CD4-positive, alpha-beta memory T cell (primary cell): ENCODE data around the gene LCA5L. TPM values are rescaled to one million over a fixed set of nuclear protein-coding genes. Genes with fewer than 3 reads are reported as not detected.

Experiments used
- CTCF ChIA-PET: fragments of 350-600 bp; sonication (Branson Sonifier 250); formaldehyde crosslinking; loops from one replicate; lab custom pipeline; 2021; ENCODE audit warnings: inconsistent platforms; ENCODE audit not compliant: partially characterized antibody; lab: Charles Lee
- POLR2A ChIA-PET: fragments of 350-600 bp; sonication (Branson Sonifier 250); formaldehyde crosslinking; loops from one replicate; lab custom pipeline; 2021; ENCODE audit not compliant: partially characterized antibody; lab: Charles Lee
- DNase-seq, 5 donors: peaks; one replicate each; pipeline versions ENCODE4 v3.0.0 to v3.0.0-alpha.2; 2020 to 2022; ENCODE audit warnings: mixed read lengths in 1 of 5
- H3K27ac ChIP-seq: one replicate; pipeline ENCODE4 v1.7.0; 2013; ENCODE audit warnings: low read depth, low read length
- H3K27me3 ChIP-seq: 2 replicates; pipeline ENCODE4 v1.7.0; 2013; ENCODE audit warnings: mild to moderate bottlenecking, low read length, moderate library complexity; ENCODE audit not compliant: insufficient read depth
- H3K36me3 ChIP-seq: 2 replicates; pipeline ENCODE4 v1.7.0; 2013; ENCODE audit warnings: mild to moderate bottlenecking, low read length, moderate library complexity; ENCODE audit not compliant: insufficient read depth
- H3K4me1 ChIP-seq: 2 replicates; pipeline ENCODE4 v1.7.0; 2013; ENCODE audit warnings: mild to moderate bottlenecking, low read length, moderate library complexity; ENCODE audit not compliant: insufficient read depth
- H3K4me3 ChIP-seq, 2 donors: one replicate each; pipeline ENCODE4 v1.7.0; 2013; ENCODE audit warnings: low read length in 2 of 2, mild to moderate bottlenecking in 1 of 2
- H3K9me3 ChIP-seq, 2 donors: one replicate each; pipeline ENCODE4 v1.7.0; 2013; ENCODE audit warnings: low read length in 2 of 2, control low read depth in 1 of 2; ENCODE audit not compliant: control insufficient read depth in 1 of 2
- H3K27ac Mint-ChIP-seq, 7 donors: one replicate each; pipeline ENCODE4 v1.8.0; 2020 to 2021; ENCODE audit warnings: mixed read lengths in 7 of 7, mild to moderate bottlenecking in 6 of 7, inconsistent platforms in 3 of 7, moderate library complexity in 3 of 7
- H3K27me3 Mint-ChIP-seq, 2 donors: one replicate each; pipeline ENCODE4 v1.8.0; 2020 to 2021; ENCODE audit warnings: mixed read lengths in 2 of 2
- H3K36me3 Mint-ChIP-seq, 2 donors: one replicate each; pipeline ENCODE4 v1.8.0; 2020 to 2021; ENCODE audit warnings: mixed read lengths in 2 of 2, inconsistent platforms in 1 of 2, mild to moderate bottlenecking in 1 of 2
- H3K4me1 Mint-ChIP-seq, 4 donors: one replicate each; pipeline ENCODE4 v1.8.0; 2020 to 2021; ENCODE audit warnings: mixed read lengths in 4 of 4, mild to moderate bottlenecking in 1 of 4
- H3K4me3 Mint-ChIP-seq, 8 donors: one replicate each; pipeline ENCODE4 v1.8.0; 2020 to 2021; ENCODE audit warnings: mixed read lengths in 8 of 8, mild to moderate bottlenecking in 7 of 8, moderate library complexity in 6 of 8, inconsistent platforms in 3 of 8
- H3K9me3 Mint-ChIP-seq, 8 donors: one replicate each; pipeline ENCODE4 v1.8.0; 2020 to 2021; ENCODE audit warnings: mixed read lengths in 8 of 8, mild to moderate bottlenecking in 5 of 8, inconsistent platforms in 3 of 8, moderate library complexity in 1 of 8
- intact Hi-C: fragments of 100-400 bp; cut with micrococcal nuclease; formaldehyde crosslinking; loops from one replicate; pipeline ENCODE4 v1.15.1; 2023
- polyA plus RNA-seq, 2 donors: library from polyadenylated mRNA; unstranded; fragments of 300-500 nt; fragmentation: Illumina TruSeq; gene quantifications; one replicate each; pipeline ENCODE4 v1.2.3, GENCODE V29; 2021
- total RNA-seq, 2 experiments: library from RNA; stranded (reverse); gene quantifications; one replicate each; pipeline ENCODE4 v1.2.3, GENCODE V29; 2021

LCA5L gene
- total and polyA plus RNA-seq, 4 experiments from 2014 or later, result not detected

- Histone ChIP-seq H3K27me3 (peaks cover 3% of the 10 kb centered on the region), H3K36me3 (no peaks in the 10 kb centered on the region), H3K4me3 (no peak within 1 kb of the TSS), H3K4me1 (no peaks in the 10 kb centered on the region), H3K9me3 (no peaks in the 10 kb centered on the region), H3K27ac (no peak within 1 kb of the TSS)
- intact Hi-C loops, result no loop called here
- DNase-seq, result no peak
- Mint-ChIP-seq H3K27ac (peak within 1 kb of the TSS in 1 of 7 donors; percentile 3), H3K9me3 (no peaks in the 10 kb centered on the region), H3K27me3 (peaks cover 4 to 12% of the 10 kb centered on the region in 2 donors), H3K4me3 (no peak within 1 kb of the TSS), H3K36me3 (no peaks in the 10 kb centered on the region), H3K4me1 (peaks cover 0 to 2% (median under 1%) of the 10 kb centered on the region in 4 donors)
- POLR2A ChIA-PET, result no interaction called here
- CTCF ChIA-PET, result no interaction called here
Observed at GRCh38 chr21:39451332-39452206, 6.0 kb upstream of the LCA5L start, which contains the start of gene SH3BGR. Gene SH3BGR, plus strand, starts transcription at chr21:39451970. Its CDS starts 127 bp downstream, at chr21:39452097.

GRCh38 chr21:39447264-39447663 lies 1.7 kb upstream of the LCA5L start:
- intact Hi-C loops, result loop anchor here (10.0 kb wide), 1 partner anchor 682 kb away; no protein-coding TSS in a partner anchor
- Mint-ChIP-seq H3K9me3 (peaks cover 0 to 2% (median 0%) of the 10 kb centered on the region in 8 donors), H3K27ac (peak overlapping the region in 3 of 7 donors; percentile 2 to 45 (median 12)), H3K4me1 (peaks cover 12 to 18% (median 14%) of the 10 kb centered on the region in 4 donors), H3K36me3 (peaks cover 0 to 3% of the 10 kb centered on the region in 2 donors), H3K27me3 (peaks cover 0 to 7% of the 10 kb centered on the region in 2 donors), H3K4me3 (peak overlapping the region in 4 of 8 donors; percentile 3 to 63 (median 33))
- ChIA-PET CTCF (interaction anchor here (0.9 kb wide), 1 partner anchor 135 kb away, joined by 3 read pairs; no protein-coding TSS in a partner anchor), POLR2A (no interaction called here)
- H3K4me1 ChIP-seq, result peaks cover 13% of the 10 kb centered on the region
- H3K36me3 ChIP-seq, result no peaks in the 10 kb centered on the region
- H3K27me3 ChIP-seq, result no peaks in the 10 kb centered on the region
- no peak for DNase-seq
- H3K9me3 ChIP-seq, result no peaks in the 10 kb centered on the region
- H3K27ac ChIP-seq, result no peak overlapping the region
- no peak overlapping the region for H3K4me3 ChIP-seq

GRCh38 chr21:39444421-39445180 lies 977 bp downstream of the LCA5L start:
- H3K27me3 Mint-ChIP-seq, result peaks cover 3 to 6% of the 10 kb centered on the region in 2 donors

GRCh38 chr21:39441502-39442475 lies 3.8 kb downstream of the LCA5L start:
- Histone ChIP-seq H3K27me3 (no peaks in the 10 kb centered on the region), H3K4me3 (no peak overlapping the region), H3K27ac (no peak overlapping the region), H3K9me3 (no peaks in the 10 kb centered on the region), H3K36me3 (no peaks in the 10 kb centered on the region), H3K4me1 (peaks cover 13% of the 10 kb centered on the region)
- peak overlapping the region in 2 of 7 donors; percentile 14 to 59 for H3K27ac Mint-ChIP-seq
- H3K9me3 Mint-ChIP-seq, result peaks cover 0 to 6% (median 0%) of the 10 kb centered on the region in 8 donors
- H3K36me3 Mint-ChIP-seq, result peaks cover 0 to 3% of the 10 kb centered on the region in 2 donors
- DNase-seq, result peak; percentile 25 to 52 (median 27)
- ChIA-PET POLR2A (no interaction called here), CTCF (interaction anchor here (0.8 to 2.4 kb wide), 8 partner anchors 11 to 710 kb away, joined by 3 to 12 read pairs (median 3); no protein-coding TSS in a partner anchor)
- peaks cover 11 to 19% (median 15%) of the 10 kb centered on the region in 4 donors for H3K4me1 Mint-ChIP-seq
- intact Hi-C loops, result loop anchor here (5.0 to 10.0 kb wide), 2 partner anchors 634 to 677 kb away; partner anchors contain the start of gene ETS2
- H3K27me3 Mint-ChIP-seq, result peaks cover 9 to 13% of the 10 kb centered on the region in 2 donors
- H3K4me3 Mint-ChIP-seq, result peak overlapping the region in 1 of 8 donors; percentile 12

More at GRCh38 chr21:39444421-39445180, 977 bp downstream of the LCA5L start:
- no peaks in the 10 kb centered on the region for H3K36me3 ChIP-seq
- ChIA-PET POLR2A (interaction anchor here (1.3 kb wide), 1 partner anchor 261 kb away, joined by 5 read pairs; the partner anchor contains the start of gene PSMG1), CTCF (interaction anchor here (1.3 kb wide), 1 partner anchor 57 kb away, joined by 5 read pairs; no protein-coding TSS in a partner anchor)
- H3K27me3 ChIP-seq, result no peaks in the 10 kb centered on the region
- no peak for DNase-seq
- peak overlapping the region; percentile 69 to 75 for H3K4me3 ChIP-seq
- Mint-ChIP-seq H3K9me3 (peaks cover 0 to 2% (median 0%) of the 10 kb centered on the region in 8 donors), H3K36me3 (peaks cover 0 to 3% of the 10 kb centered on the region in 2 donors), H3K27ac (peak overlapping the region; percentile 87 to 98 (median 95)), H3K4me1 (peaks cover 12 to 19% (median 15%) of the 10 kb centered on the region in 4 donors), H3K4me3 (peak overlapping the region; percentile 90 to 99 (median 96))
- H3K9me3 ChIP-seq, result no peaks in the 10 kb centered on the region
- H3K27ac ChIP-seq, result peak overlapping the region; percentile 72
- peaks cover 13% of the 10 kb centered on the region for H3K4me1 ChIP-seq
- intact Hi-C loops, result loop anchor here (1.0 to 10.0 kb wide), 5 partner anchors 64 to 680 kb away; partner anchors contain the start of genes ETS2 and PSMG1

- ChIA-PET POLR2A (no interaction called here), CTCF (no interaction called here)
- Mint-ChIP-seq H3K4me1 (peaks cover 0 to 3% (median 0%) of the 10 kb centered on the region in 4 donors), H3K9me3 (peaks cover 0 to 6% (median 0%) of the 10 kb centered on the region in 8 donors), H3K4me3 (no peak overlapping the region), H3K36me3 (no peaks in the 10 kb centered on the region), H3K27me3 (peaks cover 9 to 15% of the 10 kb centered on the region in 2 donors), H3K27ac (no peak overlapping the region)
- DNase-seq, result no peak
- H3K4me3 ChIP-seq, result no peak overlapping the region
- no peaks in the 10 kb centered on the region for H3K4me1 ChIP-seq
- intact Hi-C loops, result no loop called here
- no peaks in the 10 kb centered on the region for H3K9me3 ChIP-seq
- H3K27me3 ChIP-seq, result no peaks in the 10 kb centered on the region
- H3K27ac ChIP-seq, result no peak overlapping the region
- no peaks in the 10 kb centered on the region for H3K36me3 ChIP-seq
Observed at GRCh38 chr21:39439232-39439631, 6.3 kb downstream of the LCA5L start.

- H3K4me3 ChIP-seq, result no peak overlapping the region
- no peaks in the 10 kb centered on the region for H3K36me3 Mint-ChIP-seq
- H3K27ac ChIP-seq, result no peak overlapping the region
- no peak overlapping the region for H3K27ac Mint-ChIP-seq
- ChIA-PET CTCF (no interaction called here), POLR2A (no interaction called here)
- no peaks in the 10 kb centered on the region for H3K36me3 ChIP-seq
- no peaks in the 10 kb centered on the region for H3K27me3 ChIP-seq
- peaks cover 15% of the 10 kb centered on the region in 2 donors for H3K27me3 Mint-ChIP-seq
- no peak for DNase-seq
- H3K4me1 Mint-ChIP-seq, result no peaks in the 10 kb centered on the region
- H3K9me3 ChIP-seq, result no peaks in the 10 kb centered on the region
- H3K4me3 Mint-ChIP-seq, result no peak overlapping the region
- no peaks in the 10 kb centered on the region for H3K4me1 ChIP-seq
- H3K9me3 Mint-ChIP-seq, result peaks cover 0 to 4% (median 0%) of the 10 kb centered on the region in 8 donors
- intact Hi-C loops, result no loop called here
Observed at GRCh38 chr21:39434950-39435349, 10.6 kb downstream of the LCA5L start.
